Activated T-helper 1 cell treated with Interleukin-2 at 50 U/mL for 16 hours (primary cell): ENCODE data around the gene PKMYT1.

Source experiments
- DNase-seq: peaks from one replicate; pipeline ENCODE4 v3.0.0-alpha.2; 2020; ENCODE audit warnings: low read depth

Gene PKMYT1

DNA sequence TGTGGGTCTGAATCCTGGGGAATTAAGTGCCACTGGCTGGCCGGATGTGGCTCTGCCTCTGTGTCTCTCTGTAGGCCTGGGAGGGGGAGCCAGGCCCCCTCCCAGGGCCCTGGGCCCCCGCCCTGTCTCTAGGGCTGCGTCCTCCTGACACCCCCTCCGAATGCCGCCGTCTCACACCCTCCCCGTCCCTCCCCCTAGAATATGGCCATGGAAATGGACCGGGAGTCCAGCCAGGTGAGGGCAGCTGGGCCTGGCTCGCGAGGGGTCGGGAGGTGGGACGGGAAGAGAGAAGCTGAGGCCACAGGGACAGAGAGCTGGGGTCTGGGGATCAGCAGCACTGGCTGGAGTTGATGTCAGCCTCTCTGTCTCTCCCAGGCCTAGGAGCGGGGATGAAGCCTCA, 16.1 kb upstream of the PKMYT1 start:
- DNase-seq, result no peak

DNA sequence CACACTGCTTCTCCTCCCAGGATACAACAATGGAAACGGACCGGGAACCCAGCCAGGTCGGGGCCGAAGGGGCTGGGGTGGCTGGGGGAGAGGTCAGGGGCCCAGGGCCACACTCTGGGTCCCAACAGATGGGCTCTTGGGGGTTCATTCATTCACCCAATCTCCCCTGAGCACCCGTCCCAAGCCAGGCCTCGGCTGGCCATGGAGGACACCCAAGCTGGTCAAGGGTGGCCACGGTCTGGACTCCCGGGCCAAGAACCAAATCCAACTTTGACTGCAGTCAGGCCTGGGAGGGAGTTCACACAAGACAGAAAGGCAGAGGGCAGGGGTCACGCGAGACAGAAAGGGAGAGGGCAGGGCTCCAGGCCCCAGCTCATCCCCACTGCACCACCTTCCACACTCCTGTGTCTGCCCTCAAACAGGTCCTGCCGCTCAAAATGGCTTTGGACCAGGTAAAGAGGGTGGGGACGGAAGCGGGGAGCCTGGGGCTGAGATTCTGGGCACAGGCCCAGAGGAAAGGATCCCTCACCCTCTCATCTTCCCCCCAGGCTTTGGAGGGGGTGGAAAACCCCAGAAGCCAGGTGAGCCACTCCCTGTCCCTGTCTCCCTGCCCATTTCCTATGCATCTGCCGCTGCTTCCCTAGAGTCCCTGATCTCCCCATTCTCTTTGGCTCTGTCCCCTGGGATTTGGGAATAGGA, 12.3 kb upstream of the PKMYT1 start:
- DNase-seq, result no peak

DNA sequence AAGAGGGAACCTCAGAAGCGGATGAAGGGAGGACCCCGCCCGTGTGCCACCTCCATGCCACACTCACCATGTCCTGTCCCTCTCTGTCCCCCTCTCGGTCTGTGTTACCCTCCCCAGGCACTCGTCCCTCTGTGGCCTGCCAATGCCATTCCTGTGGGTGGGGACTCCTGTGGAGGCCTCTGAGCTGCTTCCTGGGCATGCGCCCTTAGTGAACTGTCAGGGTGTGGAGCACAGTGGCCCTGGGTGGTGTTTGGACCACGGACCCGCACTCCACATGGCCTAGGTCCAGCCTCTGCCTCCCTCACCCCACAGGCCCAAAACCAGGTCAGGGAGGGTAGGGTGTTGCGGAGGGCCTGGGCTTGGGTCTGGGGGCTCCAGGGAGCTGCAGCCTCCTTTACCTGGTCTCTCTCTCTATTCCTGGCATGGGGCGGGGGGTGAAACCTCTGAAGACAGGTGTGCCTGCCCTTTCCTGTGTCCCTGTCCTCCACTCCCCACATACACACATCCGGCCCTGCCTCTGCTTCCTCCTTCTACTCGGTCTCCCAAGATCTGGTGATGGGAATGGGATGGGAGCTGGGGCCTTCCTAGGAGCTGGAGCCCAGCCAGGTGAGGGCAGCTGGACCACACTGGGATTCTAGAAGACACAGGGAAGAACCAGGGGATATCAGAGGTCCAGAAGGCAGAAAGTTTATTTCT, 11.5 kb upstream of the PKMYT1 start:
- no peak for DNase-seq

DNA sequence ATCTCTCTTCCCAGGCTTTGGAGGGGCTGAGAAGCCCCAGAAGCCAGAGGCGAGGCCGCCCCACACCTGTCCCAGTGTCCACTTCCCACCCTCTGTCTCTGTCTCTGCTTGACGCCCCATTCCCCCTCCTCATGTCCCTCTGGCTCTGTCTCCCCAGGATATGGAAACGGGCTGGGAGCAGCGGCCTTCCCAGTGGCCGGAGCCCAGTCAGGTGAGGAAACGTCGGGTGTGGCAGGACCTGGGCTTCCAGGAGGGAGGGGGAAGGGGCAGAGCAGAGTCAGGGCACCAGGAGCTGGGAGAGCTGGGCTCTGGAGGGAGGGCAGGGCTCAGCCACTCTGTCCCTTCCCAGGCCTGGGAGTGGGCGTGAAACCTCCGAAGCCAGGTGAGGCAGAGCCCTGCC, 10.6 kb upstream of the PKMYT1 start:
- no peak for DNase-seq

DNA sequence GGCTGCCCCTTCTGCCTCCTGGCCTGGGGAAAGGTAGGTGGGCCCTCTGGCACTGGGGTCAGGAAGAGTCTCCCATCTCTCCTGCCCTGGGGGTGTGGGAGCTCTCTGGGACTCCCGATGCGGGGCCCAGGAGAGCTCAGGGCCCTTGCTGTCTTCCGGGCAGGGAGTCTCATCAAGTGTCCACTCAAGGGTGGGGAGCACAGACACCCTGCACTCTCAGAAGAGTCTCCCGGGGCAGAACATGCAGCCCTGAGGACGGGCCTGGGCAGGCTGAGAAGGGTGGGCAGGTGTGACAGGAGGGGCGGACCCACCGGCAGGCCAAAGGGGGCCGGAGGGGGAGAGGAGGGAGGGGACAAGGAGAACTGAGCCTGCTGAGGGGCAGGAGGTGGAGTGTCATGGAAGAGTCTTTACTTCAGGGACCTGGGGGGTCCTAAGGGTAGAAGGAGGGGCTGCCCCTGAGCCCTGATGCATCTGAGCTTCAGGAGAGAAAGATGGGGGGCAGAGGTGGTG, 8.4 kb upstream of the PKMYT1 start:
- DNase-seq, result no peak

DNA sequence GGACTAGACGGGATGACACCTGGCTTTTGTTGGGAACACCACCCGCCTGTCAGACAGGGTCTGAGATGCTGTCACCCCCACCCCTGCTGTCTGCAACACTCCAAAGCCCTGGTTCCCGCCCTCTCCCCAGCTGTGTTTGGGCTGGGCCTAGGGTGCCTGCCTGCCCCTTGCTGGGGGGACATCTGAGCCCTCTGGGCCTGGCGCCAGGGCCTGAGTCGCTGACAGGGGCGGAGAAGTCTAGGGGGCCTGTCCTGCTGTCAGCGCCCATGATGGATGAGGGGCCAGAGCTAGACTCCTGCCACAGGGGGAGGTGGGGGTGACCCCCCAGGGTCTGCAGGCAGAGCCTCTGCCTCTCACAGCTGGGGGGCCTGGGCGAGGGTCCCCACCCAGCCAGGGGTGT, 7.6 kb upstream of the PKMYT1 start:
- DNase-seq, result no peak

DNA sequence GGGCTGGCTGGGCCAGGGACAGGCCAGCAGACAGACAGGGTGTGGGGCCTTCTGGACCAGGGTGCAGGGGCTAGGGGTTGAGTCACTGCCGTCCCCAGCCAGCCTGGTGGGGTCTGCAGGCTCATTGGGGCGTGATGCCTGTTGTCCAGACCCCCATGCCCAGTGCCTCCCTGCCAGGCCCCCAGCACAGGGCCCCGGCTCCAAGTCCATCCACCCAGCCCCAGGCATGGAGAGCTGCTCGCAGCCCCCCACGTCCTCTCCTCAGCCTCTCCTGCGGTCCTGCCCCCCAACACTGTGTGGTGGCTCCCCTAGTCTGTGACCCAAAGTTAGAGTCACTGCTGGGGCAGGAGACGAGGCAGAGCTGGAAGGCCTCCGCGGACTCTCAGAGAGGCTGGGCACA, 7.0 kb upstream of the PKMYT1 start:
- DNase-seq, result no peak

DNA sequence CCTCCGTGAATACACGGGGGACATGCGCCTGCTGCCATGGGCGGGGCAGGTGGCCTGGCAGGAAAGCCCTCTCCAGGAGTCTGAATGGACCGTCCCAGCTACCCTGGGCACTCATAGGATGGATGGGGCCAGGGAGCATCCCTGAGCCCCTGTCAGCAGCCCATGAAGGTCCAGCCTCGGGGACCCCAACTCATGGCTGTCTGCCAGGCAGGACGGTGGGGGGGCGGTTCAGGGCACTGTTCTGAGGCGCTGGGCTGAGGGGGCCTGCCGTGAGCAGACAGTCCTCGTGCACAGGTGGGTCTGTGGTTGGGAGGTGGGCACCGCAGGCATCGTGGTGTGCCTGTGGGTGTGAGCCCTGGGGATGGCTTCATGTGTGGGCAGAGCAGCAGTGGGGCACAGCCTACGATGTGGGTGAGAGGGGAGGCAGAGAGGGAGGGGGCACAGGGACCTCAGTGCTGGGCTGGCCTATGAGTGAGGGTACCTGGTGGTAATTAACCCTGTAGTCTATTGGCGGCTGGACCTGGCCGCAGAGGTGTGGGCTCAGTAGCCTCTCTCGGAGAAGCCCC, 6.5 kb upstream of the PKMYT1 start:
- no peak for DNase-seq

DNA sequence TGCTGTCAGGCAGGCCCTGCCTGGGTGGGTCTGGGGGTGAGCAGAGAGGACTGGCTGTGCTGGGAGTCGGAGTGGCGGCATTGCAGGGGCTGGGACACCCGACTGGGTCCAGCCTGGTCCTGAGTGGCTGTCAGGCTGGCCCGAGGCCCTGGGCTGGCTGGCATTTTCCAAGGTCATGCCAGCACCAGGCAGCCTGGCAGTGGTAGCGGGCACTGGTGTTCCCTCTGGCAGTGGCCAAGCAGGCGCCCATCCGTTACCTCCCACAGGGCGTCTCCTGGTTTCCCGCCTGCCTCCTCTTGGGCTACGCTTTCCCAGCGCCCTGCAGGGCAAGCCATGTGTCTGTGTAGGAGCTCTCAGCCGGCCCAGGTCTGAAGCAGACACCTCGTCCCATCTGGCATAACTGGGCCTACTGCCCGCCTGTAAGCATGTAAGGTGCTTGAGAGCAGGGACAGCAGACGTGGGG, 5.7 kb upstream of the PKMYT1 start:
- DNase-seq, result no peak

DNA sequence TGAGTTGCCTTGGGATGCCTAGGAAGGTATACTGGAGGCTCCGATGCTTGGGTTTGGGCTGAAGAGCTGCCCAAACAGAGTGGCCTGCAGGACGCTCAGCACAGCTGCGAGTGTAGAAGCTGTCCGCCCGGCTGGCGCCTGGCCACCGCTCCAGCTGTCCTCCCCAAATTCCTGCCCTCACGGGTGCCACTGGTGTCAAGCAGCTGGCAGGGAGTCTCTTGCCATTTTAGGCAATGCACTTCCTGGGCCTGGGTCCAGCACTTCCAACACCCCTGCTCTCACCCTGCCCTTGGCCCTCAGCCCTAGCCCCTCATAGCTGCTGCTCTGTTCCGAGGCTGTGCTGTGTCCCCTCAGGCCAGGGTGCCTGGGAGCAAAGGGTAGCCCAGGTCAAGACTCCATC, 5.2 kb upstream of the PKMYT1 start:
- no peak for DNase-seq

DNA sequence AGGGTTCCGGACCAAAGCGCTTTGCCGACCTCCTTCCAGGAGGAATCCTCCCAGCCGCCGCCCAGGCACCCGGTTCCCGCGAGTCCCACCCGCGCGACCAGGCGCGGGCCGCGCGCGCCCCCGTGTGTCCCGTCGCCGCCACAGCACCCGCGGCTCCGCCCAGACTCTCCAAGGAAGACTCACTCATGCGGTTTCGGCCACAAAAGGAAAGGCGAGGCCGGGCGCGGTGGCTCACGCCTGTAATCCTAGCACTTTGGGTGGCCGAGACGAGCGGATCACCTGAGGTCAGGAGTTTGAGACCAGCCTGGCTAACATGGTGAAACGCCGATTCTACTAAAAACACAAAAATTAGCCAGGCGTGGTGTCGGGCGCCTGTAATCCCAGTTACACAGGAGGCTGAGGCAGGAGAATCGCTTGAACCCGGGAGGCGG, 3.5 kb upstream of the PKMYT1 start:
- DNase-seq, result peak; percentile 53

DNA sequence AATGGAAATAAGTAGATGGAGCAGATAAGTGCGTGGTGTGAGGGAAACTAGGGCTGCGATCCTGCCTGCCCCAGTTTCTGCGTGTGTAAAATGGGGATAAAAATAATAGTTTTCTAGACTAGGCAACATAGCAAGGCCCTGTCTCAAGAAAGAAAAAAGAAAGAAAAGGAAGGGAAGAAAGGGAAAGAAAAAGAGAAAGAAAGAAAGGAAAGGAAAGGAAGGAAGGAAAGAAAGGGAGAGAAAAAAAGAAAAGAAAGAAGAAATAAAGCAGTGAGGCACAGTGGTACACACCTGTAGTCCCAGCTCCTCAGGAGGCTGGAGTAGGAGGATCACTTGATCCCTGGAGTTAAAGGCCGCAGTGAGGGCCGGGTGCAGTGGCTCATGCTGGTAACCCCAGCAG, 2.2 kb upstream of the PKMYT1 start:
- no peak for DNase-seq

DNA sequence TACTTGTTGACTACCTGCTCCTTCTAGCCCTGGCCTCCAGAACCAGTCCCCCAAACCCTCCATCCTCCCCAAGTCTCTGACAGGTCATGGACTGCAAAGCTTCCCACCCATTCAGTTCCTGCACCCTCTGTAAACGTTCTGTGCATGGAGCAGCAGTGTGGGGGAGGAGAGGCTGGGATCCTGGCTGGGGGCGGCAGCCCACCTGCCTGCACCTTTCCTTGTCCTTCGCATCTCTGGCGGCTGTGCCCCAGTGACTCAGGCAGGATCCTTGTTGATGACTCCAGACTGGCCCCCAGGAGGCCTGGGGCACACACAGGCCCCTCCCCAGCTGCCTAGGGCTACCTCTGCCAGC, 1.6 kb upstream of the PKMYT1 start:
- no peak for DNase-seq

DNA sequence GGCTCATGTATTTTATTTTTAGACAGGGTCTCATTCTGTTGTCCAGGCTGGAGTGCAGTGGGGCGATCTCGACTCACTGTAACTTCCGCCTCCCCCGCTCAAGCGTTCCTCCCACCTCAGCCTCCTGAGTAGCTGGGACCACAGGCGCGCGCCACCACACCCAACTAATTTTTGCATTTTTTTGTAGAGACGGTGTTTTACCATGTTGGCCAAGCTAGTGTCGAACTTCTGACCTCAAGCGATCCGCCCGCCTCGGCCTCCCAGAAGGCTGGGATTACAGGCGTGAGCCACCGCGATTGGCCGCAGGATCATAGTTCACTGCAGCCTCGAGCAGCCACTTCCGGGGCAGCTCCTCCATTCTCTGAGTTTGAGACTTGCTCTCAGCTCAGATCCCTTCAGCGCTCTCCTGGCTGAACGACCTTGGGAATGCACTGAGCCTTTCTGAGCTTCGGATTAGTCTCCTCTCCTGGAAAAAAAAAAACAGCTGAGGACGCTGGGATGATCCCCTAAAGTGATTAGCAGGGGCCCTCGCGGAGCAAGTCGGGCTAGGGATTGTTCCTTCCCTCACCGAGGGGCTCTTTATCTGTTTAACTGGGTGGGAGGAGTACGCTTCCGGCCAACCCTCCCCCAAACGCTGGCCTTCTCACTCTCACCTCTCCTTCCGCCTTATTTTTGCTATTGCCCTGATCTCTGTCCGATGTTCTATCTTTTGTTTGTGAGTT, 1.1 kb upstream of the PKMYT1 start:
- no peak for DNase-seq

DNA sequence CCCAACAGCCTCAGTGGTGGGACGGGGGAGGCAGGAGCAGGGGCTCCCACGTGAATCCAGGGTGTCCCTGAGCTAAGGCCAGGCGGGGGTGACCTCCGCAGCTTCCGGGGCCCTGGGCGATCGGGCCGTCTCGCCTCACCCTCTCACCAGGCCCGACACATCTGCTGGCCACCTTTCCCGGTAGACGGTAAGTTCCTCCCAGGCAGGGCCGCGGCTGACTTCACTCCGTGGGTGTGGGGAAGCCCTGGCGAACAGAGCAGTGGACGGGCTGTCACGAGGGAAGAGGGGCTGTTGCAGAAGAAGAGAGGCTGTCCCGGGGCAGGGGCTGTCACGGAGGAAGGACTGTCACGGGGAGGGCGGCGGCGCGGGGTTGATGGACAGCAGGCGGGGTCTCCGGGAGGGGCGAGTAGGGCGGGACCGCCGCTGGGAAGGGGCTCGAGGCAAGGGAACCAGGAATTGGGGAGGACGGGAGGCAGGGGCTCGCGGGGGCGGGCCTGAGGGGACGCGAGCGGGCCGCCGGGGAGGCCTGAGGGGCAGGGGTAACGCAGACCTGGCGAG, 498 bp downstream of the PKMYT1 start:
- no peak for DNase-seq

DNA sequence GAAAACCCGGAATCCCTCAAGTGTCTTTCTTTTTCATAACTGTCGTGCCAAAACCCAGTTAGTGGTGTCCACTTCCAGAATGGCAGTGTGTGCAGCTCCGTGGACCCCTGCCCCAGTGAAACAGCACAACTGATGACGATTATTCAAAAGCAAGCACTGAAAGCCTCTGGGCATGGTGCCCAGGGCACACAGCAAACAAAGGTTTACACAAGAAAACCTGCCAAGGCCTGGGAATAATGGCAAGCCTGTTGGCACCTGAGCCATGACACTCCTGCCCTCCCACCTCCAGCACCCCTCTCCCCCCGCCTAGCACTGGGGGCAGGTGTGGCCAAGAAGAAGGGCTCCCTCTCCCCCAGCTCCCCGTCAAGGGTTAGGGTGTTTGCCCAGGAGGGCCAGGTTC, 2.8 kb downstream of the PKMYT1 start:
- DNase-seq, result no peak

DNA sequence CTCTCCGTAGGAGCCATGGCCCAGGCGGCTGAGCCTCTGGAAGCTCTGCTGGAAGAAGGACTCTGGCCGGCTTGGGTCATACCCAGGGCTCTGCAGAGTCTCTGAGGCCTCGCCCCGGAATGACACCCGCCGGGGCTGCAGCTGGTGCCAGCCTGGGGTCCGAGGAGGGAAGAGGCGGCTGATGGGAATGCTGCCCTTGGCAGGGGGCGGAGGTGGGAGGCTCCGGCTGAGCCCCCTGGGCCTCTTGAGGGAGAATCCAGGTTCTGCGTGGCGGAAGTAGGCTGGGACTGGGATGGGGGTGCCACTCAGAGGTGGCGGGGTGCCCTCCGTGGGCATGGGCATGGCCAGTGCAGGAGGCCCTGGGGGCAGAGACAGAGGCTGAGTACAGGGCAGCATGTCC, 3.6 kb downstream of the PKMYT1 start:
- DNase-seq, result no peak

DNA sequence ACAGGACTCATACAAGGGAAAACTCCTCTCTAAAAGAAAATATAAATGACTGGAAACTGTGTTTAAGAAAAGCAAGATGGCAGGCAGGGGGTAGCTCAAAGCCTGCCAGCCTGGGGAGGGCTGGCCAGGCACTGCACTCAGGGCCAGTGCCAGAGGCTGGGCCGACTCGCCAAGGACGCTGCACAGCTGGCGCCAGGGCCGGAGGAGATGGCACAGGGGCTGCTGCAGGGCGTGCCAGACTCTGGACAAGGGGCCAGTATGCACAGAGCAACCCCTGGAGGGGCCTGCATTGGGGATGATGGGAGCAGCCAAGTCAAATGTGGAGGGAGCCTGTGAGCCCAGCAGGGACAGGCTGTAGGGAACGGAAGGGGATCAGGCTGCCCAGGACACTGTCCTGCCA, 4.0 kb downstream of the PKMYT1 start:
- no peak for DNase-seq

DNA sequence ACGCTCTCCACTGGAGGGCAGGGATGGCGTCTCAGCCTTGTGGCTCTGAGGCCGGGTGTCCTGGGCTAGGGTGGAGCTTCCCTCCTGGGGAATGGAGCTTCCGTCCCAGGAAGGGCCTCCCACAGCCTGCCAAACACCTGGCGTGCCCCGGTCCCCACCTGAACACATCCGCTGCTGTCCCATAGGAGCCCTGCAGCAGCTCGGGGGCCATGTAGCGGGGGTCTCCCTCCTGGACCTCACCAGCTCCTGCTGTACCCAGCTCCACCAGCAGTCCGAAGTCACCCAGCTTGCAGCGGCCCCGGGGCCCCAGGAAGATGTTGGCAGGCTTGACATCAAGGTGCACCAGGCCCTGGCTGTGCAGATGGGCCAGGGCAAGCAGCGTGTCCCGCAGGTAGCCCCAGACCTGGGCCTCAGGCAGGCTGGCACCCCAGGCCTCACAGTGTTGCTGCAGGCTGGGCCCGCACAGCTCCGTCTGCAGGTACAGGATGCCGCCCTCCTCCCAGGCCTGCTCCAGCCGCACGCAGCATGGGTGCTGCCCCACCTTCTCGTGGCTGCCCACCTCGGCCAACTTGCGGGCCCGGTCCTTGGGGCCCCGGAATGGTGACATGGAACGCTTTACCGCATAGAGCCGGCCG, 5.0 kb downstream of the PKMYT1 start:
- no peak for DNase-seq

DNA sequence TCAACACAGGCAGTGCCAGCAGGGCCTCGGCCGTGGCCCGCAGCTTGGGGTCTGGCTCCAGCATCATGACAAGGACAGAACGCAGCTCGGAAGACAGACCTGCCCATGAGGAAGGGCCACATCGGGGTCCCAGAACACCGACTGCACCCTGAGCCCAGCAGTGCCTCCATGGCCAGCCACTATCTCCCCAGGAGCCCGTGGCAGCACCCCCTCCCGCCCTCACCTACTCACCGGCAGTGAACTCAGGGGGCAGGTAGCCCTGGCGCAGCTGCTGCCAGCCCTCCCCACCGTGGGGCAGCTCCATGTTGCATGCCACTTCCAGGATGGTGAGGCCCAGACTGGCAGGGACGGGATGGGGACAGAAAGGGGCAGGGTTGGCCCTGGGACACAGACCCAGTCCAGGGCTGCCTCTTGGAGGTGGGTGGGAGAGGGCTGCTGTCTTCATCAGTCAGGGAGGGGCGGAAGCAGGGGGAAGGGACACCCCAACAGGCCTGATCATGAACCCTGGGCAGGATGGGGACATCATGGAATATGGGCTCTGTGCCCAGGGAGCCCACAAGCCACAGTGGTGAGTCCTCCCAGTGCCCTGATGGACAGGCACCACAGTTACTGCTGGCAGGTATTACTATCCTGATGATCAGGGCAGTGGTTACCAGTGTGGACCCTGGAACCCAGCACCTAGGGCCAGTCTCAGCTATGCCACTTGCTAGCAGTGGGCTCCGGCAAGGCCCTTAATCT, 5.8 kb downstream of the PKMYT1 start:
- no peak for DNase-seq

DNA sequence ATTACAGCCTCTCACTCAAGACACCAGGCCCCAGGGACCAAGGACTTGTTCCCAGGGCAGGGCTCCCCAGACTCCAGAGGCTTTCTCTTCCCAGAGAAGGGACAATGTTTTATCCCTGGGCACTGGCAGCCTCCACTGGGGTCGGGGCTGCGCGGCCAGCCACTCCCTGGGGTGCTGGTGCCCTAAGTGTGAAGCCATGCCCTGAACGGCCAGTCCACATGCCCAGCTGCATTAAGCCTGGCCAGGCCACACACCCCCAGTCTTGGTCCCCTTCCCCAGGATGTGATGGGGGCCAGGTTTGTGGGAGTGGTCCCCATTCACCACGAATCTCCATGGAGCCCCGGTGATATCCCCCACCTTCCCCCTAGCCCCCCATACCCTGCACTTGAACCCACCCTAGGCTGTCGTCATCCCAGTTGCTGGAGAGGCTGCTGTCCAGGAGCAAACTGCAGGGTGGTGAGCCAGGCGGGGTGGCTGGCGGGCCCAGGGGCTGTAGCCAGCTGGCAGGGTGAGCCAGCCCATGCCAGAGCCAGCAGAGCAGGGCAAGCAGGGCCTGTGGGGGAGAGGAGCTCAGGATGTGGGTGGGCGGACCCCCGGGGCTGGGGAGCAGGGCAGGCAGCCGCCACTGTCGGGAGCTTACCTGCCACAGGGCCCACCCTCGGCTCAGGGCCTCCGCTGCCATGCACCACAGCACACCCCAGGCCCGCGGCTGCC, 6.5 kb downstream of the PKMYT1 start:
- no peak for DNase-seq
